ENCODE data around the gene ABCA2.
A peak's percentile ranks its signal among the peaks of the same experiment; 100 is the strongest.

ABCA2 gene

DNA sequence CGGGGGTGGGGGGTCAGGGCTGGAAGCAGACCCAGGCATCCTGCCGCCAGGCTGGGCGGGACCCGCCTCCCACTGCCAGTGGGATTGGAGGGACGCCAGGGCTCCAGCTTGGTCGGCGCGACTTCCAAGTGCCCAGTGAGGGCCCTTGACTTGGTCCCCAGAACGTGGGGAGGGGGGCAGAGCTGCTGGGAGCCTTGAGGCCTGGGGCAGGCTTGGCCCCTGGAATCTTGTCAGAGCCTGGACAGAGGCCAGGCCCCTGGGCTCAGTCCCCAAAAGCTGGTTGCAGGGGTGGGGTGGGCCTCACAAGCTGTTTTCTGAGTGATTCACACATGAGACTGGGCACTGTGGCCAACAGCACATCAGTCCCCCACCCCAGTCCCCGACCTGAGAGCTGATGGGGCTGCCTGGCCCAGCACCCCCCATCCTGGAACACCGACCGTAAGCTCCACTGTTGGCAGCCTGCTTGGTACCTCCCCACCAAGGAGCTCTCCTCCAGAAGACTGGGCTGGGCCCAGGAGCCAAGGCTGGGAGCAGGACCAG lies 32.2 kb downstream of the ABCA2 start:
- Histone ChIP-seq H3K9me3 (ENCODE audit: control insufficient read depth, low read length) (no peaks in the 10 kb centered on the region), H3K36me3 (ENCODE audit: control insufficient read depth, insufficient read depth, low read length, severe bottlenecking) (no peaks in the 10 kb centered on the region), H3K27me3 (replicated peaks; ENCODE audit: control insufficient read depth, insufficient read depth, low read length) (no peaks in the 10 kb centered on the region), H3K4me3 (ENCODE audit: low read length) (peak overlapping the region; percentile 59), H3K9ac (ENCODE audit: low read length) (peak overlapping the region; percentile 79), H3K4me1 (ENCODE audit: control insufficient read depth, insufficient read depth, low read length) (peaks cover 39% of the 10 kb centered on the region)
- no peak for DNase-seq (ENCODE audit: low read depth)

DNA sequence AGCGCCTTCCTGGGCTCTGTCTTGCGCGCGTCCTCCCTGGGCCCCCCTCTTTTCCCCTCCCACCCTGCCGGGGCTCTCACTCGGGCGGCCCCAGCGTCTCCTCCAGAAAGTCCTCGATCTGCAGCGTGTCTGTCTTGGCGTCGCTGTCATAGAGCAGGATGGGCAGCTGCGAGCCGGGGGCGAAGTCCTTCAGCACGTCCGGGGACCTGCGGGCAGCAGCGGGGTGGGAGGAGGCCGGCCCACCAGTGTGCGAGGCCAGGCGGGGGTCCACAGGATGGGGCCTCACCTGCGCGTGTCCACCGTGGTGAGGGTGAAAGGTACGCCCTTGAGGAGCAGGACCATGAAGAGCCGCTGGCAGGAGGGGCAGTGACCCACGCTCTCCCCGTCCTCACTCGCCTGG lies 32.7 kb downstream of the ABCA2 start:
- Histone ChIP-seq H3K9ac (ENCODE audit: low read length) (peak overlapping the region; percentile 54), H3K4me3 (ENCODE audit: low read length) (peak overlapping the region; percentile 41), H3K4me1 (ENCODE audit: control insufficient read depth, insufficient read depth, low read length) (peaks cover 36% of the 10 kb centered on the region), H3K9me3 (ENCODE audit: control insufficient read depth, low read length) (no peaks in the 10 kb centered on the region), H3K27me3 (replicated peaks; ENCODE audit: control insufficient read depth, insufficient read depth, low read length) (no peaks in the 10 kb centered on the region), H3K36me3 (ENCODE audit: control insufficient read depth, insufficient read depth, low read length, severe bottlenecking) (no peaks in the 10 kb centered on the region)
- no peak for DNase-seq (ENCODE audit: low read depth)

DNA sequence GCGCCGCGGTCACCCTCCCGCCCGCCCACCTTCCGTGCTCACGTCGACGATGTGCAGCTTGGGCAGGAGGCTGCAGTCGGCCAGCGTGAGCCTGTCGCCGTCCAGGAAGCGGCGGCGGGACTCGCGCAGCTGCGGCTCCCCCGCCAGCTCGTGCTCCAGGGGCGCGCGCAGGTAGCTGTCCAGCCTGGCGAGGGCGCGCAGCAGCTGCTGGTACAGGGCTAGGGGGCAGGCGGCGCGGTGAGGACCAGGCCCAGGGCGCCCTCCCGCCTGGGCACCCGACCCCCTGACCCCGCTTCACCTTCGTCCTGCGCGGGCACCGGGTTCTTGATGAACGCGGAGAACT lies 33.2 kb downstream of the ABCA2 start:
- peaks cover 31% of the 10 kb centered on the region for H3K4me1 ChIP-seq (ENCODE audit: control insufficient read depth, insufficient read depth, low read length)
- no peaks in the 10 kb centered on the region for H3K9me3 ChIP-seq (ENCODE audit: control insufficient read depth, low read length)
- no peaks in the 10 kb centered on the region for H3K27me3 ChIP-seq (replicated peaks; ENCODE audit: control insufficient read depth, insufficient read depth, low read length)
- H3K9ac ChIP-seq (ENCODE audit: low read length): peak overlapping the region; percentile 54
- no peaks in the 10 kb centered on the region for H3K36me3 ChIP-seq (ENCODE audit: control insufficient read depth, insufficient read depth, low read length, severe bottlenecking)
- no peak for DNase-seq (ENCODE audit: low read depth)
- H3K4me3 ChIP-seq (ENCODE audit: low read length): peak overlapping the region; percentile 41

DNA sequence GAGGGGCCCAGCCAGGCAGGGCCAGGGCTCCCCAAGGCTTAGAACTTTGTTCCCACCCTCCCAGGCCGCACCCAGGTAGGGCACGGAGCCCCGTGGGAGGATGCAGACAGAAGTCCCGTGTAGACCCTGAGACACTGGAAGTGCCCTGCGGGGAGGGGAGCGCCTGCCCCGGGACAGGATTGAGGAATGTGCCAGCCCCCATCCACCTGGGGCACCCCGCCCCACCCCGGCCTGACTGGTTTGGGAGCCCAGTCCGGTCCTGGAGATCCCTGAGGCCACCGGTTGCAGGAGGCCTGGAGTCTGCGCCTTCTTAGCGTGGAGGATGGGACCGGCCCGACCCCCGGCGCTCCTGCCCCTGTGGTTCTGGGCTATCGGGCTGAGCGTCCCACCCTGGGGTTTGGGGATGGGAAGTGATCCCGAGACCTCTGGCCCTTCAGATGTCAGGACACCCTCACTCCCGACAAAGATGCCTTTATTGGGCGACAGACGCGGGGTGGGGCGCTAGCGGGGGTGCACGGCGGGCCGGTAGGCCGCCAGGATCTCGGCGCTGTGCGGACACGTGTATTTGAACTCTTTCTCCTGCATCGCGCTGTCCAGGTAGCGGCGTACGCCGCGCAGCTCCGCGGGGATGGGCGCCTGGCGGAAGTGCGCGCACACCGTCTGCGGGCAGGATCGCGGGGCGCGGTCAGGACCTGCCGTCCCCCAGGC lies 33.7 kb downstream of the ABCA2 start:
- Histone ChIP-seq H3K9ac (ENCODE audit: low read length) (no peak overlapping the region), H3K27me3 (replicated peaks; ENCODE audit: control insufficient read depth, insufficient read depth, low read length) (no peaks in the 10 kb centered on the region), H3K4me3 (ENCODE audit: low read length) (no peak overlapping the region), H3K36me3 (ENCODE audit: control insufficient read depth, insufficient read depth, low read length, severe bottlenecking) (no peaks in the 10 kb centered on the region), H3K4me1 (ENCODE audit: control insufficient read depth, insufficient read depth, low read length) (peaks cover 28% of the 10 kb centered on the region), H3K9me3 (ENCODE audit: control insufficient read depth, low read length) (no peaks in the 10 kb centered on the region)
- no peak for DNase-seq (ENCODE audit: low read depth)

DNA sequence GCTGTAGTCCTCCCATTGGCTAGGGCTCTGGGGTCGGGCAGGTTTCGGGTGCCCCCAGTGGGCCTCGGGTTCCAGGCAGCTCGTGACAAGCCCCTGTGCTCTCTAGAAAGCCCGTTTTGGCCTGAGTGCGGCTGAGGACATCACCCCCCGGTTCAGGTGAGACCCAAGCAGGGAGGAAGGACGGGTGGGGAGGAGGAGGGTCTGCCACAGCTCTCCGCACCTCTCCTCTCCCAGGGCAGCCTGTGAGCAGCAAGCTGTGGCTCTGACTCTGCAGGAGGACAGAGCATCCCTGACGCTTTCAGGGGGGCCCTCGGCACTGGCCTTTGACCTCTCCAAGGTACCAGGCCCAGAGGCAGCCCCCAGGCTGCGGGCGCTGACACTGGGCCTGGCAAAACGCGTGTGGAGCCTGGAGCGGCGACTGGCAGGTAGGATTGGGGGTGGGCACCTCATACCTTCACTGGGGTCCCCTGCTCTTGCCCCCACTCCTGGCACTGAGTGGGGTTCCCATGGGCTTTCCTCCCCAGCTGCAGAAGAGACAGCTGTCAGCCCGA lies 35.1 kb downstream of the ABCA2 start:
- no peaks in the 10 kb centered on the region for H3K27me3 ChIP-seq (replicated peaks; ENCODE audit: control insufficient read depth, insufficient read depth, low read length)
- no peaks in the 10 kb centered on the region for H3K9me3 ChIP-seq (ENCODE audit: control insufficient read depth, low read length)
- peaks cover 18% of the 10 kb centered on the region for H3K4me1 ChIP-seq (ENCODE audit: control insufficient read depth, insufficient read depth, low read length)
- no peak for DNase-seq (ENCODE audit: low read depth)
- H3K9ac ChIP-seq (ENCODE audit: low read length): peak overlapping the region; percentile 84
- H3K36me3 ChIP-seq (ENCODE audit: control insufficient read depth, insufficient read depth, low read length, severe bottlenecking): no peaks in the 10 kb centered on the region
- H3K4me3 ChIP-seq (ENCODE audit: low read length): peak overlapping the region; percentile 88

DNA sequence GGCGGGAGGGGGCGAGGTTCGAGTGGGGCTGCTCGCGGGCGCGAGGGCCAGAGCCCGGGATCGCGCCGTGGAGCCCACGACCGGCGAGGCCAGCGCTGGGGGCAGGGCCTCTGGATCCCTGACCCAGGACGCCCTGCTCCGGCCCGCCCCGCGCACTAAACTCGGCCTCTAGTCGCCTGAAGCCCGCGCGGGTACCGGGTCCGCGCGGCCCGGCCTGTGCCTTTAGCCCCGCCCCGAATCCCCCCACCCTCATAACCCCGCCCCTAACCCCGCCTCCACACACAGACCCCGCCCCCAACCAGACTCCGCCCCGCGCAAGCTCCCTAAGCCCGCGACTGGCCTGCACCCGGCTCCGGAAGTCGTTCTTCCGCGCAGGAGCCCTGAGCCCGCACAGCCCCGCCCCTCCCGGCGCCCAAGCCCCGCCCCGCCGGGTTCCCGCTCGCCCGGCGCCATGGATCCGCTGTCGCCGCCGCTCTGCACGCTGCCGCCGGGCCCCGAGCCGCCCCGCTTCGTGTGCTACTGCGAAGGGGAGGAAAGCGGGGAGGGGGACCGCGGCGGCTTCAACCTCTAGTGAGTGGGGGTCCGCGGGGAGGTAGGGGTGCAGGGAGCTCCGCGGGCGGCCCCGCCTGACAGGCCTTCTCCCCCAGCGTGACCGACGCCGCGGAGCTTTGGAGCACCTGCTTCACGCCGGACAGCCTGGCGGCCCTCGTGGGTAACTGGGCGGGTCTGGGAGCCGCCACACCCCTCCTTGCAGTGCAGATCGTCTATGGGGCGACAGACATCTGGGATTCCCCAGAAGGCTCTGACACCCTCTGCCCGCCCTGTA lies 35.8 kb downstream of the ABCA2 start, which contains the start of gene PAXX:
TSS of gene PAXX (plus strand) at position 430 of the 826 bp plus-strand sequence. CDS start at position 452, 22 bp downstream.
- peak within 1 kb of the TSS; percentile 84 for H3K9ac ChIP-seq (ENCODE audit: low read length)
- peak; percentile 97 for DNase-seq (ENCODE audit: low read depth)
- H3K4me1 ChIP-seq (ENCODE audit: control insufficient read depth, insufficient read depth, low read length): peaks cover 18% of the 10 kb centered on the region
- peak within 1 kb of the TSS; percentile 88 for H3K4me3 ChIP-seq (ENCODE audit: low read length)
- no peaks in the 10 kb centered on the region for H3K9me3 ChIP-seq (ENCODE audit: control insufficient read depth, low read length)
- H3K36me3 ChIP-seq (ENCODE audit: control insufficient read depth, insufficient read depth, low read length, severe bottlenecking): no peaks in the 10 kb centered on the region
- no peaks in the 10 kb centered on the region for H3K27me3 ChIP-seq (replicated peaks; ENCODE audit: control insufficient read depth, insufficient read depth, low read length)

DNA sequence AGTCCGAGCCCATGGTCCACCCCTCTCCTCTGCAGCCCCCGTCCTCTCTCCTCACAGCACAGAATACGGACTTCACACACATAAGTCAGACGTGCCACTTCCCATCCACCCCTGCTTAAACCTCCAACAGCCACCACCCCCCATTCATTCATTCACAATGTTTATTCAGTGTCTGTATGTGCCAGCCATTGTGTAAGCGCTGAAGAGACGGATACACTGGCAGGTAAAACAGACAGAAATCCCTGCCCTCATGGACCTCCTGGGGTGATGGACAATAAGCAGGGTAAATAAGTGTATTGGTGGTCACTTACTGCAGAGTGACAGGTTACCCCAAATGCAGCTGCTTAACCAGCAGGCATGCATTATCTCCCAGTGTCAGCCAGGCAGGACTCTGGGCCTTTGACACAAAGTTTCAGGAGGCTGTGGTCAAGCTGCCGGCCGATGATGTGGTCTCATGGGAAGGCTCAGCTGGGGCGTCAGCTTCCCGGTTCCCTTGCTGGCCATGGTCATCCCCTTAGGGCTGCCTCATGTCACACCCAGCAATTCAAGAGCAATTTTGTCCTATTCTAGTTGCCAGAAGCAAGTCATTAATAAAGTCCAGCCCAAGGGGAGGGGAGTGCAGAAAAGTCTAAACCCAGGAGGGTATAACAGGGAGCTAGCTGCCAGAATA lies 37.7 kb downstream of the ABCA2 start:
- Histone ChIP-seq H3K4me3 (ENCODE audit: low read length) (no peak overlapping the region), H3K36me3 (ENCODE audit: control insufficient read depth, insufficient read depth, low read length, severe bottlenecking) (no peaks in the 10 kb centered on the region), H3K9ac (ENCODE audit: low read length) (no peak overlapping the region), H3K27me3 (replicated peaks; ENCODE audit: control insufficient read depth, insufficient read depth, low read length) (peaks cover 4% of the 10 kb centered on the region), H3K4me1 (ENCODE audit: control insufficient read depth, insufficient read depth, low read length) (peaks cover 10% of the 10 kb centered on the region), H3K9me3 (ENCODE audit: control insufficient read depth, low read length) (no peaks in the 10 kb centered on the region)
- no peak for DNase-seq (ENCODE audit: low read depth)

DNA sequence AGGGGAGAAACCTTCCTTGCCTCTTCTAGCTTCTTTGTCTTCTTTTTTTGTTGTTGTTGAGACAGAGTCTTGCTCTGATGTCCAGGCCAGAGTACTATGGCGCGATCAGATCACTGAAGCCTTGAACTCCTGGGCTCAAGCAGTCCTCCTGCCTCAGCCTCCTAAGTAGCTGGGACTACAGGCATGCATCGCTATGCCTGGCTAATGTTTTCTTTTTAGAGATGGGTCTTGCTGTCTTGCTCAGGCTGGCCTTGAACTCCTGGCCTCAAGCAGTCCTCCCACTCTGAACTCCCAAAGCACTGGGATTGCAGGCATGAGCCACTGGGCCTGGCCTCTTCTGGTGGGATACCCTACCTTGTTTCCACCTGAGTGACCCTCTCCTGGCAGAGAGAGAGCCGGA lies 39.2 kb downstream of the ABCA2 start:
- no peak for DNase-seq (ENCODE audit: low read depth)

DNA sequence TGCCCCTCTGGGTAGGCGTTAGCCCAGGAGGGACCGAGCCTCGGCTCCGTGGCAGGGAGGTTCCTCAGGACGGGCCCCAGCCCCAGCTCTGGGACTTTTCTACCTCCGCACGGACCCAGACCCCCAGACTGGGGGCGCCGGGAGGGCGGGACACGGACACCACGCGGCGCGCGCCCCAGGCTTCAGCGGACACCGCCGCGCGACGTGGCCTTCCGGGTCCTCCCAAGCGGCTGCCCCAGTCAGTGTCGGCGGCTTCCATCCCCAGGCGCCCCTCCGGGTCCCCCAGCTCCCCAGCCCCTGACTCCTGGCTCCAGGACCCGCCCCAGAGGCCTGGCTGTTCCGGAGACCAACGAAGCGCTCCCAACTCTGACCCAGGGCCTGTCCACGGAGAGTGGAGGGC lies 42.2 kb downstream of the ABCA2 start:
- Histone ChIP-seq H3K4me1 (ENCODE audit: control insufficient read depth, insufficient read depth, low read length) (no peaks in the 10 kb centered on the region), H3K36me3 (ENCODE audit: control insufficient read depth, insufficient read depth, low read length, severe bottlenecking) (no peaks in the 10 kb centered on the region), H3K4me3 (ENCODE audit: low read length) (no peak overlapping the region), H3K9ac (ENCODE audit: low read length) (no peak overlapping the region), H3K27me3 (replicated peaks; ENCODE audit: control insufficient read depth, insufficient read depth, low read length) (peaks cover 12% of the 10 kb centered on the region), H3K9me3 (ENCODE audit: control insufficient read depth, low read length) (no peaks in the 10 kb centered on the region)
- no peak for DNase-seq (ENCODE audit: low read depth)

More for the DNA sequence above, 39.2 kb downstream of the ABCA2 start:
- Histone ChIP-seq H3K4me1 (ENCODE audit: control insufficient read depth, insufficient read depth, low read length) (peaks cover 10% of the 10 kb centered on the region), H3K4me3 (ENCODE audit: low read length) (no peak overlapping the region), H3K27me3 (replicated peaks; ENCODE audit: control insufficient read depth, insufficient read depth, low read length) (peaks cover 7% of the 10 kb centered on the region), H3K36me3 (ENCODE audit: control insufficient read depth, insufficient read depth, low read length, severe bottlenecking) (no peaks in the 10 kb centered on the region), H3K9me3 (ENCODE audit: control insufficient read depth, low read length) (no peaks in the 10 kb centered on the region), H3K9ac (ENCODE audit: low read length) (no peak overlapping the region)

DNA sequence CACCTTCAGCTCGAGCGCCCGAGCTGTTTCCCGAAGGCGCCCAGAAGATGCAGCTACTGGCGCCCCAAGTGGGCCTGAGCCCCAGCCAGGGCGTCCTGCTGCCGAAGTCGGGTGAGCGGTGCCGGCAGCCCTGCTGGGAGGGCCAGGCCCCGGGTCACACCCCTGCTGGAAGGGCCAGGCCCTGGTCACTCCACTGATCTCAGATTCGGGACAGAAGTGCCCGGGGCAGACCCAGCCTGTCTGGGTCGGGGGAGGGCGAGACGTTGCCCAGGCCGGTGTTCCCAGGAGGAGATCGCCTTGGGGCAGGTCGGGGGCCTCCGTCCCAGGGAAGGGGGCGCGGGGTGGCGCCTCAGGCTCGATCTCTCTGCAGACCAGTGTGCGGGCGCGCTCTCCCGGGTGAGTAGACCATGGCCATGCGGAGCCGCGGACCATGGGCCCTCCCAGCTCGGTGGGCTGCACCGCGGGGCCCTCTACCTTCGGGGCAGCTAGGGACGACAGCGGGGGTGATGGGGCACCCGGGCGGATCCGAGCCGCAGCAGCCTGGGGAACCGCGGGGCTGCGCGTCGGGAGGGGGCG lies 42.9 kb downstream of the ABCA2 start:
- Histone ChIP-seq H3K9ac (ENCODE audit: low read length) (no peak overlapping the region), H3K4me3 (ENCODE audit: low read length) (no peak overlapping the region), H3K27me3 (replicated peaks; ENCODE audit: control insufficient read depth, insufficient read depth, low read length) (peaks cover 12% of the 10 kb centered on the region), H3K4me1 (ENCODE audit: control insufficient read depth, insufficient read depth, low read length) (no peaks in the 10 kb centered on the region), H3K9me3 (ENCODE audit: control insufficient read depth, low read length) (no peaks in the 10 kb centered on the region), H3K36me3 (ENCODE audit: control insufficient read depth, insufficient read depth, low read length, severe bottlenecking) (no peaks in the 10 kb centered on the region)
- DNase-seq (ENCODE audit: low read depth): no peak

Data from adipocyte (in vitro differentiated cells).